ENCODE results near the gene UBE2I. TPM values are rescaled to one million over a fixed set of nuclear protein-coding genes. Genes with fewer than 3 reads are reported as not detected.
"Not testable (repeated sequence)": the region's sequence is repeated elsewhere in the genome, so short reads cannot be mapped to it uniquely, and the experiment has no call there.

UBE2I gene
- total and polyA plus RNA-seq, 3 donors from 2014 or later, result 116 to 143 (median 127) TPM

GRCh38 chr16:1325673-1326371 lies 16.4 kb downstream of the UBE2I start:
- Histone ChIP-seq H3K27me3 (no peaks in the 10 kb centered on the region), H3K4me3 (no peak overlapping the region), H3K4me1 (no peaks in the 10 kb centered on the region), H3K9me3 (no peaks in the 10 kb centered on the region), H3K36me3 (ENCODE audit: low read depth, missing control alignments) (no peaks in the 10 kb centered on the region), H3K27ac (no peak overlapping the region)
- no peak for DNase-seq
- intact Hi-C loops (cut with DNase I; ENCODE audit: low total_unique reads), result no loop called here
- WGBS, 2 donors, result 65 to 85% methylated on average over 7 to 19 of the region's 20 CpGs
- no peak for TF ChIP-seq CTCF (IDR thresholded peaks at IDR 0.05)
- no peak for TF ChIP-seq POLR2A (IDR thresholded peaks at IDR 0.05)

GRCh38 chr16:1326391-1326790 lies 17.0 kb downstream of the UBE2I start:
- DNase-seq, result no peak
- Histone ChIP-seq H3K4me1 (no peaks in the 10 kb centered on the region), H3K36me3 (ENCODE audit: low read depth, missing control alignments) (no peaks in the 10 kb centered on the region), H3K4me3 (no peak overlapping the region), H3K27me3 (no peaks in the 10 kb centered on the region), H3K27ac (no peak overlapping the region), H3K9me3 (no peaks in the 10 kb centered on the region)
- no peak for TF ChIP-seq CTCF (IDR thresholded peaks at IDR 0.05)
- no peak for TF ChIP-seq POLR2A (IDR thresholded peaks at IDR 0.05)
- intact Hi-C loops (cut with DNase I; ENCODE audit: low total_unique reads), result no loop called here
- WGBS, 2 donors, result 75 to 89% methylated on average over 15 to 17 of the region's 17 CpGs

GRCh38 chr16:1326946-1327618 lies 17.6 kb downstream of the UBE2I start:
- Histone ChIP-seq H3K9me3 (no peaks in the 10 kb centered on the region), H3K4me1 (peaks cover 5% of the 10 kb centered on the region), H3K4me3 (no peak overlapping the region), H3K36me3 (ENCODE audit: low read depth, missing control alignments) (no peaks in the 10 kb centered on the region), H3K27ac (no peak overlapping the region), H3K27me3 (no peaks in the 10 kb centered on the region)
- DNase-seq, result no peak
- intact Hi-C loops (cut with DNase I; ENCODE audit: low total_unique reads), result no loop called here
- TF ChIP-seq CTCF (IDR thresholded peaks at IDR 0.05) (no peak), POLR2A (IDR thresholded peaks at IDR 0.05) (no peak)
- 87 to 90% methylated on average over 13 to 16 of the region's 17 CpGs for WGBS, 2 donors

- no peak for TF ChIP-seq CTCF (IDR thresholded peaks at IDR 0.05)
- TF ChIP-seq POLR2A (IDR thresholded peaks at IDR 0.05), result no peak
- Histone ChIP-seq H3K27ac (no peak overlapping the region), H3K9me3 (no peaks in the 10 kb centered on the region), H3K4me3 (no peak overlapping the region), H3K36me3 (ENCODE audit: low read depth, missing control alignments) (no peaks in the 10 kb centered on the region), H3K4me1 (peaks cover 10% of the 10 kb centered on the region), H3K27me3 (no peaks in the 10 kb centered on the region)
- DNase-seq, result no peak
- 83% methylated on average over 5 of the region's 5 CpGs; no CpG with 5 or more reads in 1 of the 2 donors for WGBS, 2 donors
- intact Hi-C loops (cut with DNase I; ENCODE audit: low total_unique reads), result no loop called here
Measured at GRCh38 chr16:1327619-1327947, 18.1 kb downstream of the UBE2I start.

- DNase-seq; intact Hi-C loops (cut with DNase I; ENCODE audit: low total_unique reads); H3K27ac ChIP-seq; H3K4me3 ChIP-seq; H3K36me3 ChIP-seq (ENCODE audit: low read depth, missing control alignments); H3K27me3 ChIP-seq; H3K9me3 ChIP-seq: not testable (repeated sequence)
- WGBS, 2 donors, result 91 to 92% methylated on average over 19 to 20 of the region's 20 CpGs
- H3K4me1 ChIP-seq, result peaks cover 16% of the 10 kb centered on the region
Measured at GRCh38 chr16:1328136-1328535, 18.7 kb downstream of the UBE2I start.

GRCh38 chr16:1328961-1329360 lies 19.5 kb downstream of the UBE2I start:
- H3K4me3 ChIP-seq; DNase-seq; H3K36me3 ChIP-seq (ENCODE audit: low read depth, missing control alignments); H3K27me3 ChIP-seq; H3K27ac ChIP-seq; H3K9me3 ChIP-seq; intact Hi-C loops (cut with DNase I; ENCODE audit: low total_unique reads): not testable (repeated sequence)
- WGBS, 2 donors, result 96% methylated on average over 10 of the region's 10 CpGs
- peaks cover 16% of the 10 kb centered on the region for H3K4me1 ChIP-seq
